GM12874 (cell line): Measurements from ENCODE around the gene TNS1.

Experiments used
- CTCF ChIP-seq: IDR thresholded peaks from 2 replicates; pipeline ENCODE4 v1.5.1; 2011; ENCODE audit warnings: low read depth, mild to moderate bottlenecking, control low read depth, low read length, moderate library complexity; ENCODE audit not compliant: insufficient read depth

Gene TNS1

GRCh38 chr2:217952409-217952808 lies 50.4 kb downstream of the TNS1 start:
- TF ChIP-seq CTCF, result no peak

DNA sequence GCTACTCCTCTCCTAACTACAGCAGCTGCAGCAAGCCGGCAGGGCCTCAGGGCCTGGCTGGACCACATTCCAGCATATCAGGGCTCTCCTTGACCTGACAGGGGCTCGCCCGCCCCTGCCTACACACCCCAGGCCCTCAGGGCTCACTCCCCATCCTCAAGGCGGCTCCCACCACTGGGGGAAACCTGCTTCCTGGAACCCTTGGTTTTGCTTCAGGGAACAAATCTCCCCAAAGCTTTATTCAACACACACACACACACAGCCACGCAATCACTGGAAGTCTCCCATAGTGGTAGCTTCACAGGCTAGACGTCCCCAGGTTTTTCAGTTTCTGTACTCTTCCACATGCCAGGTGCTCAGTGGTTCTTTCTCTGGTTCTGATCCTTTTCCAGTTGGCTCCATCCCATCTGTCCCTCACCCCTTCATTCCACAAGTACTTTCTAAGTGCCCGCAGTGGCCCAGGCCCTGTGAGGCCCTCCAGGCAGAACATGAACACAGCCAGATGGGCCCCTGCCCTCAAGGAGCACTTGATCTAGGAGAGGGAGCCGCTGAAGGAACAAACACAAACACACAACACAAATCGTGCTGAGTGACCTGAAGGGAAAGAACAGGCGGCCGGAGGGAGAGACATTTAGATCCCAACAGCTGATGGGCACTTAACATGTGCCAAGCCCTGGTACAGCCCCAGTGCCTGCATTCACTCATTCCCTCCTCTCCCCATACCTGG lies 51.1 kb downstream of the TNS1 start:
- no peak for TF ChIP-seq CTCF

GRCh38 chr2:217951091-217951490 lies 51.7 kb downstream of the TNS1 start:
- no peak for TF ChIP-seq CTCF

- TF ChIP-seq CTCF, result no peak
These were observed 52.4 kb downstream of the TNS1 start for GRCh38 chr2:217950401-217950871.

DNA sequence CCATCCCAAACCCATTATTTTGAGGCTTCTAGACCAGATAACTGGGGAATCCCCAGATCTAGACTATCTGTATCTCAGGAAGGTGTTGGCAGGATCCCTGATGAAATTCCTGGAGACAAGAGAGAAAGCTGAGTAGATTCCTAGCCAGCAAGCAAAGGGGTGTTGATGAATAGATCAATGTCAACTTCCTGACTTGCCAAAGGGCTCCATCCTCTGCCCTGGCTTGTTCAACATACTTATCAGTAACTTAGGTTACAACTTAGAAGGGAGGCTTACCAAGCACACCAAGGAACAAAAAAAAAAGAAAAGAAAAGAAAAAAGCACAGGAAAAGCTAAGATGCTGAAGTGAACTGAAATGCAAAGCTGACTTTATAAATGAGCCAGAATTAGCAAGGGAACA lies 53.3 kb downstream of the TNS1 start:
- no peak for TF ChIP-seq CTCF

DNA sequence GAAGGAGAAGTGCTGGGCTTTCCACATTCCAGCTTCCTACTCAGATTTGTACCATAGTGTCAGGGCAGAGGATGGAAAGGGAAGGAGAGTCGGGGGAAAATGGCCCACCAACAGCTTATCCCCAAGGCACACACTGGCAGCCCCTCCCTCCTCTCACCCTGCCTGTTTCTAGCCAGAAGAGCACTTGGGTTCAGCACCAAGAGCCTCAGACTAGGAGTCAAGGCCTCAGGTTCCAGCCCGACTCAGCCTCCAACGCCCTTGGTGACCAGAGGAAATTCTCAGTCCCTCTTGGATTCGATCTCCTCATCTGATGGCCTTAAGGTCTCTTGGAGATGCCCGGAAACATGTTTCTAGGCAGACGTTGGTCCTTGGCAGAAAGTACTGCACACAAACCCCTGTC lies 53.9 kb downstream of the TNS1 start:
- TF ChIP-seq CTCF, result no peak

DNA sequence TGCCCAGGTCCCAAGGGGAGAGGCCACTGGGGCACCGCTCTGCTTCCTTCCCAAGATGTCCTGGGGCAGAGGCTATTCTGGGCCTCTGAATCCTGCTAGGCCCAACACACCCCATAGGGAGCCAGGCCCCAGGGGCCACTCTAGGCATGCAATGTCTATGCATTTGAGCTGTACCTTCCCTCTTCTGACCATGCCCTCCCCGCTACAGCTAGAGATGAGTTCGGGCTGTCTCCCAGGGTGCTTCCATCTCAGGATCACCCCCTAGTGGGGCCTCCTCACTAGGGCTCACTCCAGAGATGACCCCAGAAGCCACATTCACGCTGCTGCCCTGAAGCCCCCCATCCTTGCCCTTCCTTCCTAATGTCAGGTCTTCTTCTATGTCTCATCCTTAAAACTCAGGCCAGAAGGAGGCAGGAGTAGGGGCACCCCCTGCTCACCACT lies 54.4 kb downstream of the TNS1 start:
- no peak for TF ChIP-seq CTCF
